CD4-positive, alpha-beta T cell treated with Interferon alpha-2 for 1 hour (primary cell): ENCODE results near the gene ORAI1.
"Not testable (repeated sequence)": the region's sequence is repeated elsewhere in the genome, so short reads cannot be mapped to it uniquely, and the experiment has no call there.

Experiments used
- DNase-seq, 2 donors: peaks; one replicate each; pipeline ENCODE4 v3.0.0-alpha.2; 2020 to 2022

ORAI1 gene

GRCh38 chr12:121649819-121650353, 23.6 kb downstream of the ORAI1 start:
- DNase-seq: peak; percentile 36 to 63

GRCh38 chr12:121651320-121651719, 25.0 kb downstream of the ORAI1 start:
- no peak for DNase-seq

GRCh38 chr12:121652767-121653497, 26.6 kb downstream of the ORAI1 start:
- no peak for DNase-seq

- DNase-seq: no peak
Observed at GRCh38 chr12:121653999-121654398, 27.7 kb downstream of the ORAI1 start.

GRCh38 chr12:121656122-121656521, 29.8 kb downstream of the ORAI1 start:
- DNase-seq: no peak

- no peak for DNase-seq
Observed at GRCh38 chr12:121657305-121658008, 31.1 kb downstream of the ORAI1 start.

- not testable (repeated sequence) for DNase-seq
Observed at GRCh38 chr12:121661353-121662105, 35.2 kb downstream of the ORAI1 start.

- DNase-seq: no peak
Observed at GRCh38 chr12:121663610-121663929, 37.2 kb downstream of the ORAI1 start.

- not testable (repeated sequence) for DNase-seq
Observed at GRCh38 chr12:121666829-121667228, 40.5 kb downstream of the ORAI1 start.

GRCh38 chr12:121668750-121669520, 42.6 kb downstream of the ORAI1 start:
- DNase-seq: peak; percentile 58 to 70

GRCh38 chr12:121669521-121669900, 43.2 kb downstream of the ORAI1 start, which contains the start of gene MORN3:
Gene MORN3 (minus strand): TSS chr12:121669654. CDS start chr12:121669483, 171 bp downstream.
- no peak for DNase-seq

GRCh38 chr12:121673013-121673511, 46.7 kb downstream of the ORAI1 start:
- DNase-seq: no peak

- DNase-seq: no peak
Observed at GRCh38 chr12:121676190-121676589, 49.9 kb downstream of the ORAI1 start.

- no peak for DNase-seq
Observed at GRCh38 chr12:121678305-121678704, 52.0 kb downstream of the ORAI1 start.

- DNase-seq: no peak
Observed at GRCh38 chr12:121678716-121679300, 52.5 kb downstream of the ORAI1 start.

- not testable (repeated sequence) for DNase-seq
Observed at GRCh38 chr12:121679661-121680197, 53.4 kb downstream of the ORAI1 start.

GRCh38 chr12:121688966-121689365, 62.6 kb downstream of the ORAI1 start:
- DNase-seq: no peak

- no peak for DNase-seq
Observed at GRCh38 chr12:121689430-121689829, 63.1 kb downstream of the ORAI1 start.
